EL (cell line): Measurements from ENCODE around the gene MACROD2.
"Not testable (repeated sequence)": the region's sequence is repeated elsewhere in the genome, so short reads cannot be mapped to it uniquely, and the experiment has no call there.

ENCODE experiments used
- DNase-seq: peaks from one replicate; pipeline ENCODE4 v3.0.0-alpha.2; 2016

The MACROD2 gene

DNA sequence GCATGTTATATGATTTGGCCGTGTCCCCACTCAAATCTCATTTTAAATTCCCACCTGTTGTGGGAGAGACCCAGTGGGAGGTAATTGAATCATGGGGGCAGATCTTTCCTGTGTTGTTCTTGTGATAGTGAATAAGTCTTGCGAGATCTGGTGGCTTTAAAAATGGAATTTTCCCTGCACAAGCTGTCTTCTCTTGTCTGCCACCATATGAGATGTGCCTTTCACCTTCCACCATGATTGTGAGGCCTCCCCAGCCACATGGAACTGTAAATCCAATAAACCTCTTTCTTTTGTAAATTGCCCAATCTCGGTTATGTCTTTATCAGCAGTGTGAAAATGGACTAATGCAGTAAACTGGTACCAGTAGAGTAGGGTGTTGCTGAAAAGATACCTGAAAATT is 986.2 kb downstream of the MACROD2 start:
- not testable (repeated sequence) for DNase-seq

- DNase-seq: not testable (repeated sequence)
These were observed 987.0 kb downstream of the MACROD2 start for GRCh38 chr20:14982324-14982723.

GRCh38 chr20:14984305-14984704 is 989.0 kb downstream of the MACROD2 start:
- DNase-seq: no peak

- no peak for DNase-seq
These were observed 989.7 kb downstream of the MACROD2 start for GRCh38 chr20:14984768-14985622.

DNA sequence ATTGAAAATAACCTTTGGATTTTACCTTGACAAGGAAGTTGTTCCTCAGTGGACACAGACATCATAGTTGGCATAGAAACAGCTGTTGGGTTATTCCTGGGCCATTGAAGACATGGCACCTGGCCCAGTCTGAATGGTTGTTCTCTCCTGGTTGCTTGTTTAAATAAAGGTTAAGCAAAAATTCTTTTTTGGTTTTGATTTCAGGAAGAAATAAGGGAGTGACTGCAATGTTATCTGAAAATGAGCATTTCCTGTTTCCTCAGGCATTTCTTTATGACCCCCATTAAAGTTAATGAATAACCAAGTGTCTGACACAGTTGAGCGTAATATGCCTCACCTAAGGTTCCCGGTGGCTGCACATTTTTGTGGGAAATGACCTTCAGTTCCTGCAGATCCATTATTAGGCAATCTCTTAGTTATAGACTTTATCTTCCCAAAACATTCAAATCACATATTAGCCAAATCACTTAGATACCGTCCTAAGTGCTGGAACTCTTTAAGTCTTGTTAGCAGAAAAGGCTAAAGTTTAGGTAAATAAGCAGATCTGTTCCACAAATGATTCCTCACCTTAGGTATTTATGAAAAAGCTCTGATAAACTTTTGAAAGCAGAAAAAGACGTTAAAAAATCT is 990.8 kb downstream of the MACROD2 start:
- DNase-seq: no peak

- no peak for DNase-seq
These were observed 991.3 kb downstream of the MACROD2 start for GRCh38 chr20:14986656-14987055.

GRCh38 chr20:14989535-14990290 is 994.4 kb downstream of the MACROD2 start:
- no peak for DNase-seq

GRCh38 chr20:14991023-14991422 is 995.7 kb downstream of the MACROD2 start:
- no peak for DNase-seq

GRCh38 chr20:14992153-14992552 is 996.8 kb downstream of the MACROD2 start:
- no peak for DNase-seq

GRCh38 chr20:14992961-14993360 is 997.6 kb downstream of the MACROD2 start:
- DNase-seq: peak; percentile 16

DNA sequence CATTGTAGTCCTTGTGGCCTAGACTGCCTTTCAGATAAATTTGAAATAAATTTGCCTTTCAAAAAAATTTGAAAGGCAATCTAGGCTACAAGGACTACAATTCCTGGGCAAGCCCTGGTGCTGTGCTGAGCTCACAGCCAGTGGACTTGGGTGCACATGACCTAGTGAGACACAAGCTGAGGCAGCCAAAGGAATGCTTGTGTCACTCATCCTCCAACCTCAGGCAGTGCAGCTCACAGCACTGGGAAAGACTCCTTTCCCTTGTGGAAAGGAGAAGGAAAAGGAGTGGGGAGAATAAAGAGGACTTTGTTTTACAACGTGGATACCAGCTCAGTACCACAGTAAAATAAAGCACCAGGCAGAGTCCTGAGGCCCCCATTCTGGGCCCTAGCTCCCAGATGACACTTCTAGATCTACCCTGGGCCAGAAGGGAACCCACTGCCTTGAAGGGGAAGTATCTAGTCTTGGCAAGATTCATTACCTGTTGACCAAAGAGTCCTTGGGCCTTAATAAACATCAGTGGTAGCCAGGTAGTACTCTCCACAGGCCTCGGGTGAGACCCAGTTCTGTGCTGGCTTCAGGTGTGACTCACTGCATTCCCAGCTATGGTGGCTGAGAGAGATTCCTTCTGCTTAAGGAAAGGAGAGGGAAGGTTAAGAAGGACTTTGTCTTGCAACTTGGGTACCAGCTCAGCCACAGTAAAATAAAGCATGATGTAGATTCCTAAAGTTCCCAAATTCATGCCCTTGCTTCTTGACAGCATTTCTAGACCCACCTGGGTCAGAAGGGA is 1001.8 kb downstream of the MACROD2 start:
- no peak for DNase-seq

GRCh38 chr20:14997791-14998190 is 1002.5 kb downstream of the MACROD2 start:
- DNase-seq: peak; percentile 68

DNA sequence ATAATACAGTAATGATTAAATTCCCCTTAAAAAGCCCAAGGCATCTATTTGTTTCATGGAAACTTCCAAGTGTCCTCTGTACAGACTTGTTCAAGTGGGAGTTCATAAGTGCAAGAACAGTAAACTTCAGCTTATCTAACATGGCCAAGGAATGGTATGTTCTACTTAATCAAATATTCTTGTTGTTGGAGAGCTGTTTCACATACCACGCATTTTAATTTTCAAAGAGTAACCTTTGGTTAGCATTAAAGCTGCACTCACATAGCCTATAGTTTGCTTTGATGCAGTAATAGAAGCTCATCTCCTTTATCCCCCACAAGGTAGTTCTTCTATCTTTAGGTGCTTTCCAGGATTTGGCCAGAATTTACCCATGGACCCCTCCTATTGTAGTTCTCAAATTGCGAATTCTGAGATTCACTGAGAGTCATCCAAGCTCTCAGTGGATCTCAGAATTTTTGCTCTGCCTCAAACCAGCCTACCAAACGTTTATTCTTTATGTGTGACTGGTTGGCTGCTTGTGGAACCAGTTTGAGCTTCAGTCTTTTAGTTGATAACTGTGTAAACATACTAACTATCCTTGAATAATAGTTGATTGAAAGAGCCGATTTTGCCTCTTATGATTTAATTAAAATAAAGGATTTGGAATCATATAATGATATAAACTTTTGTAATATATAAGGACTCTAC is 1010.1 kb downstream of the MACROD2 start:
- DNase-seq: no peak

GRCh38 chr20:15011631-15012030 is 1016.3 kb downstream of the MACROD2 start:
- no peak for DNase-seq

GRCh38 chr20:15012566-15012965 is 1017.2 kb downstream of the MACROD2 start:
- DNase-seq: no peak

DNA sequence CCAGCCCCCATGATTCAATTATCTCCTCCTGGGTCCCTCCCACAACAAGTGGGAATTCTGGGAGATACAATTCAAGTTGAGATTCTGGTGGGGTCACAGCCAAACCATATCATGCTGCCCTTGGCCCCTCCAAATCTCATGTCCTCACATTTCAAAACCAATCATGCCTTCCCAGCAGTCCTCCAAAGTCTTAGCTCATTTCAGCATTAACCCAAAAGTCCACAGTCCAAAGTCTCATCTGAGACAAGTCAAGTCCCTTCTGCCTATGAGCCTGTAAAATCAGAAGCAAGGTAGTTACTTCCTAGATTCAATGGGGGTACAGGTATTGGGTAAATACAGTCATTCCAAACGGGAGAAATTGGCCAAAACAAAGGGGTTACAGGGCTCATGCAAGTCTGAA is 1021.6 kb downstream of the MACROD2 start:
- not testable (repeated sequence) for DNase-seq

DNA sequence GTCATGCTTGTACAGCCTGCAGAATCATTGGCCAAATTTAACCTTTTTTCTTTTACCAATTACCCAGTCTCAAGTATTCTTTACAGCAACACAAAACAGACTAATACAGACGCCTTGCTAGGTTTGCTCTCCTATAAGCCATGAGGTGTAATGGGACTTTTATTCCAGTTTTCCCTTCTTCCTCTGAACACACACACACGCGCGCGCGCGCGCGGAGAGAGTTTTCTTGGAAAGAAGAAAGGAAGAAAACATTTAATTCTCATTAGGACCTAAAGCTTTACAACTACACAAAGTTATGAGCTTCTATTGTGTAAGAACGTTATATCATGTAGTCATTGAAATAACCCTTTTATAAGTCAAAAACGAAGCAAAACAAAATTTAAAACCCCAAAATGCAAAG is 1023.6 kb downstream of the MACROD2 start:
- no peak for DNase-seq

DNA sequence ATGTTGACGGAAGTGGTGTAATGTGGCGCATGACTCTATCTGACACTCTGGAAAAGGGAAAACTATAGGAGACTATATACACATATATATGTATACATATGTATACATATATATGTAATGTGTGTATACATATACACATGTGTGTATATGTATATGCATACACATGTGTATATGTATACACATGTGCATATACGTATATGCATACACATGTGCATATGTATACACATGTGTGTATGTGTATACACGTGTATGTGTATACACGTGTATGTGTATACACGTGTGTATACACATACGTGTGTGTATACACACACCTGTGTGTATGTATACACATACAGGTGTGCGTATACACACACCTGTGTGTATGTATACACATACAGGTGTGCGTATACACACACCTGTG is 1025.5 kb downstream of the MACROD2 start:
- DNase-seq: no peak

DNA sequence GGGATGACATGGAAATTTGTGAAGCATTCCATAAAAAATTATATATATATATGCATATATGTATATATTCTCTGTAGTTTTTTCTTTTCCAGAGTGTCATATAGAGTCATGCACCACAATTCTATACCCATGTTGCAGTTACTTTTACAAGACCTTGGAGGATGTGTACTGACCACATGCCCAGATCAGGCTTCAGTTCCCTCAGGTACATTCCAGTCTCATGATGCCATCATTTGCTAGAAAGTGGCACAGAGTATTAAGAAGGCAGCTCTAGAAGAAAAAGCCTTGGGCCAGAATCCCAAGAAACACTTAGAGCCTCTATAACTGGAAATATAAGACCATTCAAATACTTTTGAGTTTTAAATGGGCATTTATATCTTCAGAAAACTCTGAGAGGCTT is 1027.6 kb downstream of the MACROD2 start:
- DNase-seq: no peak

- DNase-seq: no peak
These were observed 1031.4 kb downstream of the MACROD2 start for GRCh38 chr20:15026759-15027158.

GRCh38 chr20:15030826-15031225 is 1035.5 kb downstream of the MACROD2 start:
- DNase-seq: no peak
